Renal cortex interstitium (tissue), 11 donors: ENCODE results near the gene FGF23. TPM values are rescaled to one million over a fixed set of nuclear protein-coding genes. Genes with fewer than 3 reads are reported as not detected.

Source experiments
- DNase-seq, 11 donors: peaks; one replicate each; pipeline ENCODE4 v3.0.0-alpha.2; 2013; ENCODE audit warnings: low read depth in 9 of 11, low spot score in 4 of 11; ENCODE audit errors: extremely low read depth in 1 of 11
- polyA plus RNA-seq, 3 donors: library from polyadenylated mRNA; unstranded; fragments of 120-200 nt; gene quantifications; one replicate each; pipeline ENCODE4 v1.2.1, GENCODE V29; 2013; ENCODE audit not compliant: insufficient read length in 3 of 3

The FGF23 gene
- polyA plus RNA-seq, 3 donors = 0.03 to 0.05 TPM; not detected in 1

- no peak for DNase-seq
These were observed 56.1 kb downstream of the FGF23 start for GRCh38 chr12:4323396-4323795.

- no peak for DNase-seq
These were observed 56.8 kb downstream of the FGF23 start for GRCh38 chr12:4322726-4323125.

GRCh38 chr12:4320853-4321701 lies 58.4 kb downstream of the FGF23 start, which contains the start of gene TIGAR:
Gene TIGAR (plus strand): TSS chr12:4321213. CDS start chr12:4321272, 59 bp downstream.
- DNase-seq = peak; percentile 84 to 95 (median 92)

- DNase-seq = peak in 1 of 11 donors; percentile 22
These were observed 59.0 kb downstream of the FGF23 start for GRCh38 chr12:4320497-4320852.

Other genes with a start within 250 kb of the FGF23 start
- gene CCND2, start 106.0 kb downstream of the FGF23 start, polyA plus RNA-seq = 10 to 100 TPM; 51.3 to 58.5 (median 57.9) TPM
- gene TIGAR, start 58.5 kb downstream of the FGF23 start, polyA plus RNA-seq = 1 to 10 TPM; 4.9 to 8.3 (median 7.4) TPM
- not detected for gene FGF6, start 66.1 kb upstream of the FGF23 start, polyA plus RNA-seq
- 10 to 100 TPM; 22.7 to 37.1 (median 29.0) TPM for gene RAD51AP1, start 159.2 kb upstream of the FGF23 start, polyA plus RNA-seq
- gene DYRK4, start 182.5 kb upstream of the FGF23 start, polyA plus RNA-seq = 10 to 100 TPM; 49.2 to 54.9 (median 54.0) TPM